RWPE2 (cell line): Measurements from ENCODE around the gene PARP16.
A peak's percentile ranks its signal among the peaks of the same experiment; 100 is the strongest.

Source experiments
- ATAC-seq: fragments of 200-7000 bp; cut with Tn5 transposase; 3 replicates; pipeline ENCODE4 v1.9.1; 2021; ENCODE audit warnings: low read depth
- DNase-seq: peaks from one replicate; pipeline ENCODE4 v3.0.0-alpha.2; 2020; ENCODE audit warnings: low spot score
- H3K27ac ChIP-seq: fragments of 450-650 bp; 2 replicates; pipeline ENCODE4 v1.5.1; 2017; ENCODE audit warnings: mild to moderate bottlenecking; ENCODE audit not compliant: poor library complexity, severe bottlenecking
- H3K27me3 ChIP-seq: fragments of 250-450 bp; sonication (Bioruptor Pico); 2 replicates; pipeline ENCODE4 v1.5.1; 2021; ENCODE audit warnings: mild to moderate bottlenecking, moderate library complexity; ENCODE audit not compliant: insufficient read depth, poor library complexity, severe bottlenecking
- H3K36me3 ChIP-seq: fragments of 250-450 bp; sonication (Bioruptor Pico); 2 replicates; pipeline ENCODE4 v1.5.1; 2020; ENCODE audit warnings: low read depth, mild to moderate bottlenecking, moderate library complexity
- H3K4me1 ChIP-seq: fragments of 250-450 bp; sonication (Bioruptor Pico); 2 replicates; pipeline ENCODE4 v1.5.1; 2021; ENCODE audit warnings: mild to moderate bottlenecking, moderate library complexity; ENCODE audit not compliant: insufficient read depth, poor library complexity, severe bottlenecking
- H3K4me3 ChIP-seq: fragments of 250-450 bp; sonication (Bioruptor Pico); 2 replicates; pipeline ENCODE4 v1.5.1; 2021; ENCODE audit warnings: mild to moderate bottlenecking, moderate library complexity; ENCODE audit not compliant: severe bottlenecking
- H3K9me3 ChIP-seq: fragments of 250-450 bp; sonication (Bioruptor Pico); 2 replicates; pipeline ENCODE4 v1.5.1; 2021; ENCODE audit warnings: mild to moderate bottlenecking, moderate library complexity; ENCODE audit not compliant: severe bottlenecking
- TF ChIP-seq, protein P1 (sequence below): fragments of 450-650 bp; IDR thresholded peaks from one replicate; pipeline ENCODE4 v1.5.1; 2017; ENCODE audit warnings: mild to moderate bottlenecking, moderate library complexity; ENCODE audit not compliant: poor library complexity, severe bottlenecking

PARP16 gene

DNA sequence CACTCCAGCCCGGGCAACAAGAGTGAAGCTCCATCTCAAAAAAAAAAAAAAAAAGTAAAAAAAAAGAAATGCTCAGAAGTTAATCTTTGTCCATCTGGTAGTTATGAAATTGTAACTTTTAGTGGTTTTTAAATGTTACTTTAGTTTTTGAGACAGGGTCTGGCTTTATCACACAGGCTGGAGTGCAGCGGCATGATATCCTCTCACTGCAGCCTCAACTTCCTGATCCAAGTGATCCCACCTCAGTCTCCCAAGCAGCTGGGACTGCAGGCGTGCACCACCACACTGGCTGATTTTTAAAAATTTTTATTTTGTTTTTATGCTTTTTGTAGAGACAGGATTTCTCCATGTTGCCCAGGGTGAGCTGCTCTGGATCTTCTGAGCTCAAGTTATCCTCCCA, 19.1 kb upstream of the PARP16 start:
- H3K4me3 ChIP-seq, result no peak overlapping the region
- no peaks in the 10 kb centered on the region for H3K27me3 ChIP-seq
- peak overlapping the region; percentile 66 for H3K27ac ChIP-seq
- DNase-seq (no peak), ATAC-seq (no peak)
- no peaks in the 10 kb centered on the region for H3K9me3 ChIP-seq
- TF ChIP-seq, protein P1, sequence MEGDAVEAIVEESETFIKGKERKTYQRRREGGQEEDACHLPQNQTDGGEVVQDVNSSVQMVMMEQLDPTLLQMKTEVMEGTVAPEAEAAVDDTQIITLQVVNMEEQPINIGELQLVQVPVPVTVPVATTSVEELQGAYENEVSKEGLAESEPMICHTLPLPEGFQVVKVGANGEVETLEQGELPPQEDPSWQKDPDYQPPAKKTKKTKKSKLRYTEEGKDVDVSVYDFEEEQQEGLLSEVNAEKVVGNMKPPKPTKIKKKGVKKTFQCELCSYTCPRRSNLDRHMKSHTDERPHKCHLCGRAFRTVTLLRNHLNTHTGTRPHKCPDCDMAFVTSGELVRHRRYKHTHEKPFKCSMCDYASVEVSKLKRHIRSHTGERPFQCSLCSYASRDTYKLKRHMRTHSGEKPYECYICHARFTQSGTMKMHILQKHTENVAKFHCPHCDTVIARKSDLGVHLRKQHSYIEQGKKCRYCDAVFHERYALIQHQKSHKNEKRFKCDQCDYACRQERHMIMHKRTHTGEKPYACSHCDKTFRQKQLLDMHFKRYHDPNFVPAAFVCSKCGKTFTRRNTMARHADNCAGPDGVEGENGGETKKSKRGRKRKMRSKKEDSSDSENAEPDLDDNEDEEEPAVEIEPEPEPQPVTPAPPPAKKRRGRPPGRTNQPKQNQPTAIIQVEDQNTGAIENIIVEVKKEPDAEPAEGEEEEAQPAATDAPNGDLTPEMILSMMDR, result no peak
- peaks cover 5% of the 10 kb centered on the region for H3K4me1 ChIP-seq
- H3K36me3 ChIP-seq, result no peaks in the 10 kb centered on the region

DNA sequence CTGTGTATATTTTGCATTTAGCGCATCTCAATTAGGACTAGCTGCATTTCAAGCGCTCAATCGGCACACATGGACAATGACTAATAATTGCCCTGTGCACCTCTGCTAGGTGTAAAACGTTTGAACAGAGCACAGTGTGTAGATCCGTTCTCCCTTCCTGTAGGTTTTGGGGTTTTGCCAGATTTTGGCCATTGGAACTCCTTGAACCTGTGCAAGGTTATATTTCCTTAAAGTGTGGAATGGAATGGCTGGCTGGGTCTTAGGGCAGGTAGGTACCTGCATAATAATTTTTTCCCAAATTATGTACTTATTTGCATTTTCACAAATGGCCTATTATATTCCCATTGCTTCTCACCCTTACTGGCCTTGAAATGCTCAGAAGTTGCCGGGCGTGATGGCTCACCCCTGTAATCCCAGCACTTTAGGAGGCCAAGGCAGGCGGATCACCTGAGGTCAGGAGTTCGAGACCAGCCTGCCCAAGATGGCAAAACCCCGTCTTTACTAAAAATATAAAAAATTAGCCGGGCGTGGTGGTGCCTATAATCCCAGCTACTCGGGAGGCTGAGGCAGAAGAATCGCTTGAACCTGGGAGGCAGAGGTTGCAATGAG, 18.6 kb upstream of the PARP16 start:
- H3K9me3 ChIP-seq, result no peaks in the 10 kb centered on the region
- DNase-seq (no peak), ATAC-seq (peak; percentile 57)
- peaks cover 5% of the 10 kb centered on the region for H3K4me1 ChIP-seq
- no peaks in the 10 kb centered on the region for H3K36me3 ChIP-seq
- H3K27me3 ChIP-seq, result no peaks in the 10 kb centered on the region
- TF ChIP-seq, protein P1, result no peak
- H3K27ac ChIP-seq, result peak overlapping the region; percentile 66
- peak overlapping the region; percentile 34 for H3K4me3 ChIP-seq

DNA sequence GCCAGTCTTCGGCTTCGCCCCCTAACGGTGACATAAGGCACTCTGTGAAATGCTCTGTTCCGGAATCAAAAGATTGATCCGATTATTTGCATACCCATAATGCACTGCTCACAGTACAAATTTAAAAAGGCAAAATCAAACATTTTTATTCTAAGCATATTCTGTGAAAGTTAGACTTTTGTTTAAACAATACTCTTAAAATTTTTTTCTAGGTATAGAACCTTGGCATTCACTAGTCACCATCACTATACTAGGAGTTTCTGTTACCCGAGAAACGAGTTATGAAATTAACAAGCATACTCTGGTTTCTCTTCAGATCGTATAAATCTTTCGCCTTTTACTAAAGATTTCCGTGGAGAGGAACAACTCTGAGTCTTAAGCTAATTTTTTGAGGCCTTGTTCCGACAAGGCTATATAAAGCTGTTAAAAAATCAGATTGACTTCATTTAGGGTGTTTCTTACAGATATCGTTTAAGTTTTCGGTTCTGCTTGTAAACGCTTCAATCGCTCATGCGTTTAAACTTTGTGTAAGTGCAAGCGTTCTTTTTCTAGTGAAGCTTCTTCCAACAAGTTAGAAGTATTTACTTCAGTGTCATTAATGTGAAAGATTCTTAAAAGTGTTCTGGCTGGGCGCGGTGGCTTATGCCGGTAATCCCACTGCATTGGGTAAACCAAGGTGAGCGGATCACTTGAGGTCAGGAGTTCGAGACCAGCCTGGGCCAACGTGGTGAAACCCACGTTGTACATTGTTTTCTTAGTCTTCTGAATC, 17.9 kb upstream of the PARP16 start, which contains the start of gene RNU5B-1:
RNU5B-1 (plus strand) TSS at position 297 of the 769 bp plus-strand sequence.
- Histone ChIP-seq H3K4me3 (peak within 1 kb of the TSS; percentile 34), H3K36me3 (no peaks in the 10 kb centered on the region), H3K27ac (peak within 1 kb of the TSS; percentile 66), H3K27me3 (no peaks in the 10 kb centered on the region), H3K9me3 (no peaks in the 10 kb centered on the region), H3K4me1 (peaks cover 5% of the 10 kb centered on the region)
- DNase-seq, result peak; percentile 91
- ATAC-seq, result peak; percentile 85
- TF ChIP-seq, protein P1, result peak; percentile 100

DNA sequence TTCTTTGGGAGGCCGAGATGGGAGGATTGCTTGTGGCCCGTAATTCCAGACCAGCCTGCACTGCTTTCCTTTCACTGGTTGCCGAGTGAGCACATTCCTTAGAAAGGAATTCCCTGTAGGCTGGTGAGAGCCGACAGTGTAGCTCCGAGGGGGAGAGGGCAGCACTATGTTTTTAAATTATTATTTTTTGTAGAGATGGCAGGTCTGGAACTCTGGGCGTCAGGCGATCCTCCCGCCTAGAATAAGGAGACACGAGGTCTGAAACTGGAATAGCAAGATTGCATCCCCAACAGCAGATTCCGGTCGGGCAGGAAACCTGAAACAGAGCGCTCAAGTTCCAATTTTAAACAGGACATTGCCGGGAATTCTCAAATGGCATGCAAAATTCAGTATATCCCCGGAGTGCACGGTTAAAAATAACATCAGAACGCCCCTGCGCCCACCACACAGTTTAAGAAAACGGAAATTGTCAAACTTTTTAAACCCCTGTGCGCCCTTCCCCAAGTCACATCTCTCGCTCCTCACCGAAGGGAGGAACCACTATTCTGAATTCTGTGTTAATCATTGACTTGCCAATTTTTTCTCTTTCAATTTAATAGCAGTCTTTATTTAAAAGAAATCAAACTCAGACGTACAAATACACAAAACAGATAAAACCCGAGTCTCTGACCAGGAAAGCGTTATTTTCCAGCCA, 17.2 kb upstream of the PARP16 start:
- H3K9me3 ChIP-seq, result no peaks in the 10 kb centered on the region
- peaks cover 5% of the 10 kb centered on the region for H3K4me1 ChIP-seq
- H3K27ac ChIP-seq, result peak overlapping the region; percentile 66
- H3K36me3 ChIP-seq, result no peaks in the 10 kb centered on the region
- no peaks in the 10 kb centered on the region for H3K27me3 ChIP-seq
- ATAC-seq (peak; percentile 24), DNase-seq (no peak)
- peak overlapping the region; percentile 34 for H3K4me3 ChIP-seq
- TF ChIP-seq, protein P1, result no peak
